Smooth muscle cell (in vitro differentiated cells): Measurements from ENCODE around the gene NPIPA7. TPM values are rescaled to one million over a fixed set of nuclear protein-coding genes. Genes with fewer than 3 reads are reported as not detected.
"Not testable (repeated sequence)": the region's sequence is repeated elsewhere in the genome, so short reads cannot be mapped to it uniquely, and the experiment has no call there.

Source experiments
- DNase-seq: peaks from one replicate; lab custom pipeline; 2025; ENCODE audit not compliant: unreplicated experiment; lab: John Stamatoyannopoulos, UW
- H2AFZ ChIP-seq: fragments of 200-600 bp; sonication (generic); 2 replicates; pipeline ENCODE4 v1.6.0; 2016; ENCODE audit warnings: antibody characterized with exemption, low read depth, mild to moderate bottlenecking
- H3F3A ChIP-seq: fragments of 200-600 bp; sonication (generic); 2 replicates; pipeline ENCODE4 v1.6.0; 2017; ENCODE audit warnings: antibody characterized with exemption, low read depth
- H3K27ac ChIP-seq: fragments of 200-600 bp; sonication (generic); 2 replicates; pipeline ENCODE4 v1.5.1; 2016; ENCODE audit warnings: low read depth, mild to moderate bottlenecking
- H3K27me3 ChIP-seq: fragments of 200-600 bp; sonication (generic); 2 replicates; pipeline ENCODE4 v1.6.1; 2016; ENCODE audit warnings: low read depth, mild to moderate bottlenecking
- H3K36me3 ChIP-seq: fragments of 200-600 bp; sonication (generic); 2 replicates; pipeline ENCODE4 v1.5.1; 2016; ENCODE audit warnings: low read depth
- H3K4me1 ChIP-seq: fragments of 200-600 bp; sonication (generic); 2 replicates; pipeline ENCODE4 v1.5.1; 2016; ENCODE audit warnings: low read depth
- H3K4me2 ChIP-seq: fragments of 200-600 bp; sonication (generic); 2 replicates; pipeline ENCODE4 v1.6.0; 2016; ENCODE audit warnings: mild to moderate bottlenecking
- H3K4me3 ChIP-seq: fragments of 200-600 bp; sonication (generic); 2 replicates; pipeline ENCODE4 v1.5.1; 2016; ENCODE audit warnings: mild to moderate bottlenecking
- H3K79me2 ChIP-seq: fragments of 200-600 bp; sonication (generic); 2 replicates; pipeline ENCODE4 v1.6.0; 2016; ENCODE audit warnings: low read depth, mild to moderate bottlenecking
- H3K9ac ChIP-seq: fragments of 200-600 bp; sonication (generic); 2 replicates; pipeline ENCODE4 v1.6.0; 2016; ENCODE audit warnings: low read depth
- H3K9me3 ChIP-seq: fragments of 200-600 bp; sonication (generic); replicated peaks from 2 replicates; pipeline ENCODE4 v1.5.1; 2016; ENCODE audit warnings: low read depth
- H4K20me1 ChIP-seq: fragments of 200-600 bp; sonication (generic); 2 replicates; pipeline ENCODE4 v1.6.0; 2016; ENCODE audit warnings: low read depth
- WGBS: methylation state at CpG from one replicate; pipeline ENCODE4 v1.1.7; 2016; ENCODE audit warnings: low lambda C conversion rate; 5-methylcytosine and 5-hydroxymethylcytosine counted together
- microRNA-seq: library from miRNA; unstranded; fragments of <30 nt; microRNA quantifications from one replicate; pipeline ENCODE4, GENCODE V29; 2016; ENCODE audit warnings: borderline number of aligned reads
- polyA plus RNA-seq: library from polyadenylated mRNA; unstranded; fragments of >200 nt; fragmentation: Nextera tagmentation; extraction: Ambion mirVana; gene quantifications from 2 replicates; pipeline ENCODE4 v1.2.1, GENCODE V29; 2016
- small RNA-seq: library from RNA; depleted of rRNA; stranded (forward); fragments of <200 nt; gene quantifications from one replicate; pipeline ENCODE3, GENCODE V24; 2014
- total RNA-seq: library from RNA; depleted of rRNA; stranded (reverse); fragments of >200 nt; gene quantifications from 2 replicates; pipeline ENCODE4 v1.2.3, GENCODE V29; 2014

NPIPA7 gene
- total and polyA plus RNA-seq, 2 experiments from 2014 or later: 0.27 TPM; not detected in 1

DNA sequence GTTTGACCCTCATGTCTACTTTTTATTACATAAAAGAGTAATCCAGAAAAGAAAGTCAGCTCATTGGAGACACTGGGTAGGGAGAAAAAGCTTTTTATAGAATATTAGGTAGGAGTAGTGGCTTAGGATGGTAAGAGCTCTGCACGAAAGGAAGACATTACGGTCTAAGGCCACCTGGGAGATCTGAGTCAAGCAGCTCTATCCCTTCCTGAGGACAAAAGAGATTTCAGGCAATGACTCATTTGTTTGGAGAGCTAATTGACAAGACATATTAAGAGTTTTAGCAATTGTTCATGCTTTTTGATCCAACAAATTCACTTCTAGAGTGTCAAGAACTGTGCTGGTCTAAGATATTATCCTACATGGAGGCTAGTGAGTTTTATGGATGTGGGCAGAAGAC lies 62.5 kb downstream of the NPIPA7 start:
- not testable (repeated sequence) for H2AFZ ChIP-seq
- whole genome bisulfite sequencing: 64% methylated on average over 2 of the region's 2 CpGs

More for the DNA sequence above, 62.5 kb downstream of the NPIPA7 start:
- not testable (repeated sequence) for H3K36me3 ChIP-seq, H3K27me3 ChIP-seq, H3K4me2 ChIP-seq, H3F3A ChIP-seq, H3K4me1 ChIP-seq, H3K27ac ChIP-seq, H3K79me2 ChIP-seq, DNase-seq, H4K20me1 ChIP-seq, H3K9me3 ChIP-seq, H3K4me3 ChIP-seq, H3K9ac ChIP-seq

Small RNA genes lying within 50 kb of the gene (microRNA-seq; reads per million reads assigned to microRNA genes)
- gene MIR6511A3 (not detected), gene MIR6770-2 (not detected)

Small RNA genes lying within 50 kb of the gene (small RNA-seq; reads per million reads assigned to genes)
- gene AC138969.3: not detected
- not detected for gene MIR6511A3
- not detected for gene MIR6770-2

Other genes with a start within 250 kb of the NPIPA7 start
- gene ABCC6, start 155.6 kb upstream of the NPIPA7 start, total RNA-seq: 0.94 and 2.2 TPM in 2 replicates
- 0.98 and 1.9 TPM in 2 replicates for gene ABCC6, start 155.6 kb upstream of the NPIPA7 start, polyA plus RNA-seq
- 6.9 and 18.5 TPM in 2 replicates for gene NOMO3, start 146.6 kb upstream of the NPIPA7 start, total RNA-seq
- gene NOMO3, start 146.6 kb upstream of the NPIPA7 start, polyA plus RNA-seq: 7.6 and 9.8 TPM in 2 replicates